NCI-H2081 treated with DMSO at 0.1 percent for 48 hours (cell line): ENCODE measurements around the gene TMEM178B.

Source experiments
- DNase-seq: peaks from one replicate; lab custom pipeline; 2025; lab: John Stamatoyannopoulos, UW

Gene TMEM178B

DNA sequence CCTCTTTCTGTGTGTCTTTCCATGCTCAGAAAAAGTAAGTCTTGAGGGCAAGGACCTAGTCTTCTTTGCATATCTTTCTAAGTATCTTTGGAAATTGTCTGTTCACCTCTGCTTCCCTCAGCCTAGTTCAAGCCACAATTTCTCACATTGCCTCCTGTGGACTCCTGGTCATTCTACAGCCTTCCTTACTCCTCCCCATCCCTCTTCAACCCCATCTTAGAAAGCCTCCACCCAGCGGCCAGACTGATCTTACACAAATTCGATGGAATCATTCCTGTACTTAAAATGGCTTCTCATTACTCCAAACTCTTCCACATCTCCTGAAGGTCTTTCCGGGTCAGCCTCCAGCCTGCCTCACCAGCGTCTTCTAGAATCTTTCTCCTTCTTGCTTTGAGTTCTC lies 453.2 kb downstream of the TMEM178B start:
- DNase-seq: no peak

DNA sequence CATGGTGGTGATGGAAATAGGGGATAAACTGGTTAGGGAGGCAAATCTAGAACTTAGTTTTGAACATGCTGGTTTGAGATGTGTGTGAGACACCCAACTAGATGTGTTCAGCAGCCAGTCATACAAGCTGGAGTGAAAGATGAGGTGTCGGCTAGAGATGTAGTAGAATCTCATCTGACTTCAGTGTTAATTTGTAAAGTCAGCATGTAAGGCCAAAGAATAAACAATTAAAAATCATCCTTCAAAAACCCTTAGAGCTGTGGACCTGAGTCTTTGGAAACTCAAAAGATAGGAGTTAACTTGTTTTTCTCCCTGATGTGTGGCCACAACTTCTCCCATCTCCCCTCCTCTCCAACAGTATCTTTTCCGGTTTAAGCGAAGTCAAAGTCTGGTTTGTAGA lies 454.5 kb downstream of the TMEM178B start:
- no peak for DNase-seq
